H1 (cell line): Measurements from ENCODE around the gene GUCY2F. TPM values are rescaled to one million over a fixed set of nuclear protein-coding genes. Genes with fewer than 3 reads are reported as not detected.

Experiments used
- CTCF ChIA-PET: fragments of 300-600 bp; sonication (Branson Sonifier 250); formaldehyde crosslinking; loops from one replicate; lab custom pipeline; 2021; ENCODE audit not compliant: partially characterized antibody; lab: Charles Lee
- POLR2A ChIA-PET: fragments of 300-600 bp; sonication (Branson Sonifier 250); formaldehyde crosslinking; loops from one replicate; lab custom pipeline; 2021; ENCODE audit warnings: inconsistent platforms; ENCODE audit not compliant: partially characterized antibody; lab: Charles Lee
- DNase-seq, 2 experiments: peaks; one replicate each; pipeline versions ENCODE4 v3.0.0 to v3.0.0-alpha.2; 2010 to 2022; ENCODE audit warnings: low spot score in 2 of 2, low read depth in 1 of 2, mixed read lengths in 1 of 2
- FAIRE-seq: peaks from 2 replicates; lab custom pipeline; 2011; peaks lifted over from hg19 to GRCh38; lab: Jason Lieb, UNC
- H2AFZ ChIP-seq: 2 replicates; pipeline ENCODE4 v1.8.1; 2012; ENCODE audit warnings: low read length, inconsistent platforms
- H2AK5ac ChIP-seq: 2 replicates; pipeline ENCODE4 v1.6.1; 2013; ENCODE audit warnings: low read depth, low read length
- H2BK120ac ChIP-seq: replicated peaks from 2 replicates; pipeline ENCODE3; 2013; ENCODE audit warnings: low read depth, low read length, inconsistent platforms
- H2BK12ac ChIP-seq: 2 replicates; pipeline ENCODE4 v1.6.1; 2013; ENCODE audit warnings: low read depth, low read length
- H2BK15ac ChIP-seq: 2 replicates; pipeline ENCODE4 v1.6.1; 2013; ENCODE audit warnings: low read length
- H2BK20ac ChIP-seq: 2 replicates; pipeline ENCODE4 v1.6.1; 2013; ENCODE audit warnings: low read length
- H2BK5ac ChIP-seq: 2 replicates; pipeline ENCODE4 v1.6.1; 2013; ENCODE audit warnings: low read depth, low read length
- H3K14ac ChIP-seq: 2 replicates; pipeline ENCODE4 v1.6.1; 2013; ENCODE audit warnings: inconsistent platforms; ENCODE audit not compliant: insufficient read length
- H3K18ac ChIP-seq: 2 replicates; pipeline ENCODE4 v1.6.1; 2013; ENCODE audit warnings: low read length; ENCODE audit errors: extremely low read depth
- H3K23ac ChIP-seq: 2 replicates; pipeline ENCODE4 v1.6.1; 2013; ENCODE audit warnings: inconsistent platforms; ENCODE audit not compliant: insufficient read length
- H3K23me2 ChIP-seq: 2 replicates; pipeline ENCODE4 v1.6.1; 2013; ENCODE audit warnings: low read depth, low read length
- H3K27ac ChIP-seq: 2 replicates; pipeline ENCODE4 v1.6.1; 2011; ENCODE audit warnings: low read depth, low read length, inconsistent platforms
- H3K27me3 ChIP-seq, 4 experiments: replicated peaks in 1 of 4; 1 replicate in 1 of 4; 2 replicates in 3 of 4; pipeline versions ENCODE4 v1.6.1 to v1.8.1; 2011 to 2013; ENCODE audit warnings: low read length in 3 of 4, mild to moderate bottlenecking in 3 of 4, inconsistent platforms in 2 of 4, mixed read lengths in 2 of 4, moderate library complexity in 1 of 4; ENCODE audit not compliant: control insufficient read depth in 3 of 4, insufficient read depth in 3 of 4; ENCODE audit errors: extremely low read depth in 1 of 4
- H3K36me3 ChIP-seq, 4 experiments: 2 replicates each; pipeline versions ENCODE4 v1.6.1 to v1.8.1; 2011 to 2013; ENCODE audit warnings: mild to moderate bottlenecking in 4 of 4, low read length in 3 of 4, moderate library complexity in 2 of 4, control low read depth in 1 of 4, inconsistent platforms in 1 of 4; ENCODE audit not compliant: insufficient read depth in 4 of 4, control insufficient read depth in 2 of 4
- H3K4ac ChIP-seq: replicated peaks from 2 replicates; pipeline ENCODE3; 2013; ENCODE audit warnings: low read length, low read depth, mixed read lengths, inconsistent platforms; ENCODE audit not compliant: insufficient read length
- H3K4me1 ChIP-seq, 4 experiments: replicated peaks in 1 of 4; 1 replicate in 1 of 4; 2 replicates in 3 of 4; pipeline versions ENCODE4 v1.6.1 to v1.8.1; 2011 to 2013; ENCODE audit warnings: low read length in 3 of 4, inconsistent platforms in 2 of 4, mixed read lengths in 1 of 4; ENCODE audit not compliant: insufficient read depth in 4 of 4, control insufficient read depth in 3 of 4
- H3K4me2 ChIP-seq, 2 experiments: 2 replicates each; pipeline versions ENCODE4 v1.6.1 to v1.8.1; 2011 to 2013; ENCODE audit warnings: low read depth in 2 of 2, low read length in 2 of 2, control low read depth in 1 of 2, inconsistent platforms in 1 of 2, mild to moderate bottlenecking in 1 of 2; ENCODE audit not compliant: insufficient read depth in 1 of 2
- H3K4me3 ChIP-seq, 4 experiments: fragments of 200-600, 300-600 bp in 1 of 4; sonication (generic), shearing (Covaris generic), sonication (Bioruptor Twin) in 1 of 4; 2 replicates each; pipeline versions ENCODE4 v1.5.1 to v1.8.1; 2011 to 2016; ENCODE audit warnings: low read length in 4 of 4, low read depth in 3 of 4, control low read depth in 2 of 4, inconsistent platforms in 2 of 4, mild to moderate bottlenecking in 2 of 4, mixed read lengths in 1 of 4, moderate library complexity in 1 of 4; ENCODE audit not compliant: insufficient read depth in 2 of 4; ENCODE audit errors: extremely low read depth in 1 of 4
- H3K56ac ChIP-seq: replicated peaks from 2 replicates; pipeline ENCODE3; 2013; ENCODE audit warnings: low read depth, mild to moderate bottlenecking, mixed read lengths, low read length, inconsistent platforms; ENCODE audit not compliant: insufficient read length
- H3K79me1 ChIP-seq: 2 replicates; pipeline ENCODE4 v1.6.1; 2013; ENCODE audit warnings: low read depth, low read length, control low read depth
- H3K79me2 ChIP-seq, 2 experiments: 2 replicates each; pipeline versions ENCODE4 v1.6.1 to v1.8.1; 2012 to 2013; ENCODE audit warnings: low read length in 2 of 2, mild to moderate bottlenecking in 2 of 2, inconsistent platforms in 1 of 2; ENCODE audit not compliant: insufficient read depth in 2 of 2, control insufficient read depth in 1 of 2
- H3K9ac ChIP-seq, 4 experiments: replicated peaks in 1 of 4; 1 replicate in 1 of 4; 2 replicates in 3 of 4; pipeline versions ENCODE4 v1.6.1 to v1.8.1; 2011 to 2013; ENCODE audit warnings: low read depth in 3 of 4, low read length in 3 of 4, control low read depth in 2 of 4, mild to moderate bottlenecking in 2 of 4, moderate library complexity in 2 of 4, inconsistent platforms in 1 of 4; ENCODE audit errors: extremely low read depth in 1 of 4
- H3K9me3 ChIP-seq, 2 experiments: 2 replicates each; pipeline versions ENCODE4 v1.6.1 to v1.8.1; 2012 to 2013; ENCODE audit warnings: mild to moderate bottlenecking in 2 of 2, moderate library complexity in 2 of 2, control low read depth in 1 of 2, inconsistent platforms in 1 of 2, low read depth in 1 of 2, low read length in 1 of 2, mixed read lengths in 1 of 2; ENCODE audit not compliant: insufficient read depth in 2 of 2
- H4K20me1 ChIP-seq, 2 experiments: replicated peaks in 1 of 2; 2 replicates each; pipeline versions ENCODE3 to v1.8.1; 2011 to 2013; ENCODE audit warnings: inconsistent platforms in 2 of 2, low read length in 2 of 2, mild to moderate bottlenecking in 1 of 2; ENCODE audit not compliant: insufficient read depth in 2 of 2, control insufficient read depth in 1 of 2
- H4K5ac ChIP-seq: 2 replicates; pipeline ENCODE4 v1.6.1; 2013; ENCODE audit warnings: low read length, low read depth, mixed read lengths, inconsistent platforms; ENCODE audit not compliant: insufficient read length
- H4K8ac ChIP-seq: 2 replicates; pipeline ENCODE4 v1.8.0; 2013; ENCODE audit warnings: mild to moderate bottlenecking, moderate library complexity, low read length, inconsistent platforms; ENCODE audit not compliant: insufficient read depth; ENCODE audit errors: extremely low read depth
- H4K91ac ChIP-seq: replicated peaks from 2 replicates; pipeline ENCODE3; 2013; ENCODE audit warnings: low read length, mixed read lengths, inconsistent platforms; ENCODE audit not compliant: insufficient read length
- ASH2L ChIP-seq: fragments of 200-600, 300-600 bp; sonication (generic); IDR thresholded peaks from one replicate; pipeline ENCODE4 v1.7.1; 2017; ENCODE audit warnings: low read length
- CBX8 ChIP-seq: fragments of 300-800, 300-1000 bp; sonication (generic); IDR thresholded peaks from 2 replicates; pipeline ENCODE4 v1.7.1; 2016; ENCODE audit warnings: low read depth, low read length, borderline replicate concordance
- CEBPB ChIP-seq: IDR thresholded peaks from 2 replicates; pipeline ENCODE4 v1.6.1; 2012; ENCODE audit warnings: low read depth, low read length
- CHD1 ChIP-seq: IDR thresholded peaks from 2 replicates; pipeline ENCODE4 v1.6.1; 2012; ENCODE audit warnings: low read depth, low read length, improper control_type of control experiment
- CHD2 ChIP-seq: IDR thresholded peaks from 2 replicates; pipeline ENCODE4 v1.6.1; 2012; ENCODE audit warnings: low read length, improper control_type of control experiment
- E2F6 ChIP-seq: IDR thresholded peaks from 2 replicates; pipeline ENCODE4 v1.6.1; 2012; ENCODE audit warnings: inconsistent platforms
- EGR1 ChIP-seq: IDR thresholded peaks from 2 replicates; pipeline ENCODE4 v1.6.1; 2011; ENCODE audit warnings: low read depth, low read length, borderline replicate concordance
- EZH2 ChIP-seq: fragments of 200-600 bp; sonication (generic); IDR thresholded peaks from 2 replicates; pipeline ENCODE4 v1.7.1; 2012; ENCODE audit warnings: low read depth, mild to moderate bottlenecking, moderate library complexity, low read length, inconsistent platforms; ENCODE audit not compliant: severe bottlenecking
- HDAC6 ChIP-seq: IDR thresholded peaks from one replicate; pipeline ENCODE4 v1.7.1; 2012; ENCODE audit warnings: low read depth, mild to moderate bottlenecking, inconsistent platforms, low read length, moderate library complexity
- MAX ChIP-seq: IDR thresholded peaks from 2 replicates; pipeline ENCODE4 v1.6.1; 2012; ENCODE audit warnings: inconsistent platforms
- RAD21 ChIP-seq, 2 experiments: IDR thresholded peaks in 1 of 2; conservative IDR thresholded peaks in 1 of 2; 2 replicates each; pipeline ENCODE4 v1.6.1; 2011; ENCODE audit warnings: low read depth in 2 of 2, low read length in 2 of 2, improper control_type of control experiment in 1 of 2, inconsistent platforms in 1 of 2, mild to moderate bottlenecking in 1 of 2, moderate library complexity in 1 of 2
- RXRA ChIP-seq: IDR thresholded peaks from 2 replicates; pipeline ENCODE4 v1.6.1; 2011; ENCODE audit warnings: low read depth, mild to moderate bottlenecking, low read length, moderate library complexity; ENCODE audit not compliant: insufficient read depth
- SP1 ChIP-seq: IDR thresholded peaks from 2 replicates; pipeline ENCODE4 v1.6.1; 2011; ENCODE audit warnings: low read depth, low read length
- TBP ChIP-seq: IDR thresholded peaks from 2 replicates; pipeline ENCODE4 v1.6.1; 2011; ENCODE audit warnings: low read depth, low read length, improper control_type of control experiment
- TCF12 ChIP-seq: IDR thresholded peaks from 2 replicates; pipeline ENCODE4 v1.6.1; 2011; ENCODE audit warnings: low read depth, mild to moderate bottlenecking, low read length
- WGBS, 2 experiments: shearing (Covaris generic) in 1 of 2; methylation state at CpG; one replicate each; pipeline versions ENCODE4 v1.1.6 to v1.1.7; 2013 to 2015; ENCODE audit warnings: low lambda C conversion rate in 2 of 2, mixed read lengths in 2 of 2, inconsistent platforms in 1 of 2, low coverage in 1 of 2, missing lambda C conversion rate in 1 of 2; ENCODE audit not compliant: insufficient replicate concordance in 2 of 2, insufficient coverage in 1 of 2, insufficient read length in 1 of 2; ENCODE audit errors: extremely low coverage in 1 of 2, missing lambda C conversion rate in 1 of 2; 5-methylcytosine and 5-hydroxymethylcytosine counted together
- polyA plus RNA-seq, 7 experiments: library from polyadenylated mRNA; depleted of rRNA in 3 of 7; stranded (reverse) in 5 of 7; unstranded in 2 of 7; fragments of >200 nt in 5 of 7; fragments of 200-250 nt in 2 of 7; gene quantifications; 1 replicate in 5 of 7; 2 replicates in 1 of 7; 4 replicates in 1 of 7; pipeline versions ENCODE4 v1.2.1 to v1.2.3, GENCODE V29; 2011 to 2013; ENCODE audit warnings: missing spikeins in 2 of 7, mixed read lengths in 2 of 7
- total RNA-seq: library from RNA; stranded (reverse); fragmentation: NEBNext Ultra II Directional; extraction: Animal tissue kit (Norgen Biotek cat#: 25700); gene quantifications from 2 replicates; pipeline ENCODE4 v1.2.1, GENCODE V29; 2021

GUCY2F gene
- total and polyA plus RNA-seq, 2 of the 8 experiments (the other 6 are each of a cell fraction or from before 2014, with no cell fraction given): 0.02 TPM; not detected in 1

- no peak overlapping the region for H2BK120ac ChIP-seq
- H2BK12ac ChIP-seq: no peak overlapping the region
- no peaks in the 10 kb centered on the region for H3K9me3 ChIP-seq
- no peak overlapping the region for H3K4me3 ChIP-seq
- no peak overlapping the region for H3K18ac ChIP-seq
- H4K5ac ChIP-seq: no peak overlapping the region
- no peak overlapping the region for H3K56ac ChIP-seq
- H3K23ac ChIP-seq: no peak overlapping the region
- no peaks in the 10 kb centered on the region for H4K20me1 ChIP-seq
- no peak overlapping the region for H4K8ac ChIP-seq
- no peak overlapping the region for H3K14ac ChIP-seq
- H2AFZ ChIP-seq: no peak overlapping the region
- no peak overlapping the region for H2BK5ac ChIP-seq
- H3K9ac ChIP-seq: no peak overlapping the region
- ChIA-PET CTCF (interaction anchor here (0.6 to 1.1 kb wide), 4 partner anchors 9 to 133 kb away, joined by 3 to 4 read pairs (median 3); no protein-coding TSS in a partner anchor), POLR2A (no interaction called here)
- H3K36me3 ChIP-seq: no peaks in the 10 kb centered on the region
- H2BK20ac ChIP-seq: no peak overlapping the region
- H3K4me1 ChIP-seq: no peaks in the 10 kb centered on the region
- H2BK15ac ChIP-seq: no peak overlapping the region
- DNase-seq (no peak), FAIRE-seq (no peak)
- no peaks in the 10 kb centered on the region for H3K27me3 ChIP-seq
- no peak overlapping the region for H3K4ac ChIP-seq
- no peak overlapping the region for H3K27ac ChIP-seq
- H3K79me2 ChIP-seq: no peaks in the 10 kb centered on the region
- H3K4me2 ChIP-seq: no peak overlapping the region
- no peaks in the 10 kb centered on the region for H3K79me1 ChIP-seq
- no peak overlapping the region for H2AK5ac ChIP-seq
- WGBS, 2 experiments: 100% methylated on average over 1 of the region's 1 CpG; no CpG with 5 or more reads in 1 of the 2 experiments
- H3K23me2 ChIP-seq: no peaks in the 10 kb centered on the region
- no peak overlapping the region for H4K91ac ChIP-seq
- TF ChIP-seq CEBPB (no peak), HDAC6 (no peak), EGR1 (no peak), TCF12 (no peak), MAX (no peak), TBP (no peak), CBX8 (no peak), CHD2 (no peak), RXRA (no peak), SP1 (no peak), E2F6 (no peak), CHD1 (no peak), EZH2 (no peak), RAD21 (IDR thresholded peaks at IDR 0.05 in 1 of 2, conservative IDR thresholded peaks at IDR 0.05 in 1 of 2; ENCODE audit: low read depth in 2 of 2, low read length in 2 of 2) (no peak), ASH2L (no peak)
These were observed 16.5 kb upstream of the GUCY2F start for GRCh38 chrX:109498434-109498833.
